Activated CD8-positive, alpha-beta memory T cell treated with anti-CD3 and anti-CD28 coated beads, Interleukin-2, amount 50 U/mL, for 1 hour (primary cell): Measurements from ENCODE around the gene UTP14A.

ENCODE experiments used
- DNase-seq: peaks from one replicate; pipeline ENCODE4 v3.0.0-alpha.2; 2020; ENCODE audit errors: extremely low read depth

UTP14A gene

GRCh38 chrX:129945131-129945530 is 39.2 kb downstream of the UTP14A start:
- no peak for DNase-seq

- DNase-seq: no peak
Observed at GRCh38 chrX:129953334-129953648, 47.3 kb downstream of the UTP14A start.

- DNase-seq: no peak
Observed at GRCh38 chrX:129953881-129954280, 47.9 kb downstream of the UTP14A start.

- no peak for DNase-seq
Observed at GRCh38 chrX:129954804-129955203, 48.8 kb downstream of the UTP14A start.

- DNase-seq: no peak
Observed at GRCh38 chrX:129955682-129956081, 49.7 kb downstream of the UTP14A start.

GRCh38 chrX:129956145-129956544 is 50.2 kb downstream of the UTP14A start:
- no peak for DNase-seq

- no peak for DNase-seq
Observed at GRCh38 chrX:129956765-129957164, 50.8 kb downstream of the UTP14A start.

- DNase-seq: no peak
Observed at GRCh38 chrX:129957241-129958082, 51.5 kb downstream of the UTP14A start.

- no peak for DNase-seq
Observed at GRCh38 chrX:129958083-129958465, 52.1 kb downstream of the UTP14A start.

GRCh38 chrX:129958814-129959492 is 53.0 kb downstream of the UTP14A start:
- DNase-seq: no peak

GRCh38 chrX:129959493-129959832 is 53.5 kb downstream of the UTP14A start:
- no peak for DNase-seq

- DNase-seq: no peak
Observed at GRCh38 chrX:129961180-129962083, 55.5 kb downstream of the UTP14A start.

- DNase-seq: no peak
Observed at GRCh38 chrX:129963729-129964128, 57.8 kb downstream of the UTP14A start.

GRCh38 chrX:129965166-129965565 is 59.2 kb downstream of the UTP14A start:
- no peak for DNase-seq

GRCh38 chrX:129968968-129969367 is 63.0 kb downstream of the UTP14A start:
- no peak for DNase-seq

GRCh38 chrX:129976441-129976840 is 70.5 kb downstream of the UTP14A start:
- DNase-seq: no peak
